Right lobe of liver (tissue), 4 donors: ENCODE data around the gene ABCB4.

Experiments used
- POLR2A ChIP-seq: fragments of 450-650 bp; IDR thresholded peaks from one replicate; pipeline ENCODE4 v1.6.1; 2017; ENCODE audit warnings: antibody characterized with exemption, mild to moderate bottlenecking
- TF ChIP-seq, protein P1 (sequence below), 4 donors: fragments of 200-600 bp in 3 of 4; fragments of 450-650 bp in 1 of 4; IDR thresholded peaks; one replicate each; pipeline versions ENCODE4 v1.5.1 to v1.8.0; 2016 to 2022; ENCODE audit warnings: antibody characterized with exemption in 4 of 4, mild to moderate bottlenecking in 2 of 4
- donor health status: DM: no; HTN: no; CAD: no.
- donor health status: DM: no; HTN: no; CAD: no.
- donor health status: DM: no; HTN: yes; CAD: no.

DNA sequence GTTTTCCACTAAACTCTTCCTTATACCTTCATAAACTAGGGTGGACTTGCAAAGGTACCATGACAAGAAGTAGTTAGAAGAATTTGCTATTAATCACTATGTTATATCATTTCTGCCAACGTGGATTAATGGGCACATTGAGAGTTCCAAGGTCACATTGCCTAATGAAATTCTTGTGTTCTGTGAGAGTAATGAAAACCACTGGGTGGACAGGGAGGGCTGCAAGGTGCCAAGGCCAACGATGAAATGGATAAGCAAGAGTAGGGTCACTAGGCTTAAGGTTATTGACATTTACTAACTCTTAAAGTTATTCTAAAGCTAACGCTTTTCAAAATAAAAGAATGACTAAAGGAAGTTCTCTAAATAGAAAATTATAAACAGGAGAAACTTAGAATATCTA, 6.6 kb upstream of the ABCB4 start:
- TF ChIP-seq, protein P1, sequence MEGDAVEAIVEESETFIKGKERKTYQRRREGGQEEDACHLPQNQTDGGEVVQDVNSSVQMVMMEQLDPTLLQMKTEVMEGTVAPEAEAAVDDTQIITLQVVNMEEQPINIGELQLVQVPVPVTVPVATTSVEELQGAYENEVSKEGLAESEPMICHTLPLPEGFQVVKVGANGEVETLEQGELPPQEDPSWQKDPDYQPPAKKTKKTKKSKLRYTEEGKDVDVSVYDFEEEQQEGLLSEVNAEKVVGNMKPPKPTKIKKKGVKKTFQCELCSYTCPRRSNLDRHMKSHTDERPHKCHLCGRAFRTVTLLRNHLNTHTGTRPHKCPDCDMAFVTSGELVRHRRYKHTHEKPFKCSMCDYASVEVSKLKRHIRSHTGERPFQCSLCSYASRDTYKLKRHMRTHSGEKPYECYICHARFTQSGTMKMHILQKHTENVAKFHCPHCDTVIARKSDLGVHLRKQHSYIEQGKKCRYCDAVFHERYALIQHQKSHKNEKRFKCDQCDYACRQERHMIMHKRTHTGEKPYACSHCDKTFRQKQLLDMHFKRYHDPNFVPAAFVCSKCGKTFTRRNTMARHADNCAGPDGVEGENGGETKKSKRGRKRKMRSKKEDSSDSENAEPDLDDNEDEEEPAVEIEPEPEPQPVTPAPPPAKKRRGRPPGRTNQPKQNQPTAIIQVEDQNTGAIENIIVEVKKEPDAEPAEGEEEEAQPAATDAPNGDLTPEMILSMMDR (IDR thresholded peaks at IDR 0.05), result no peak
- TF ChIP-seq POLR2A, result no peak
